Measurements from ENCODE around the gene SHD.

The SHD gene

DNA sequence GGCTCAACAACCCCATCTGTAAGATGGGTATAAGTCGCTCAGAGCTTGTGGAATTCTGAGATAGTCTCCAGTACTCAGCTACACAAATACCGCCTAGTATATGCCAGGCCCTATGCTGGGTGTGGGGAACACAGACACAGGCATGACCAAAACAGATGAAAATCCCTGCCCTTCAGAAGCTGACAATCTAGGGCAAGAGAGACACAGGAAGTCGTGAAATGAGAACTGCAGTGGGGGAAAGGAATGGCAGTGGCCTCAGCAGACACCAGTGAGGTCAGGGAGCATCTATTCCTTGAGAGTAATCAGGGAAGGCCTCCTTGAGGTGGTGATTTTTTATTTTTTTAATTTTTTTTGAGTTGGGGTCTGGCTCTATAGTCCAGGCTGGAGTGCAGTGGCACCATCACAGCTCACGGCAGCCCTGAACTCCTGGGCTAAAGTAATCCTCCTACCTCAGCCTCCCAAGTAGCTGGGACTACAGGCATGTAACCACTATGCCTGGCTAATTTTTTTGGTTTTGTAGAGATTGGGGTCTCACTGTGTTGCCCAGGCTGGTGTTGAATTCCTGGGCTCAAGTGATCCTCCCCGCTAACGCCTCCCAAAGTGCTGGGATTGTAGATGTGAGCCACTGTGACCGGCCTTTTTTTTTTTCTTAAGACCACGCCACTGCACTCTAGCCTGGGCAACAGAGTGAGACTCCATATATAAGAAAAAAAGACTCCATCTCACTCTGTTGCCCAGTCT, 19.9 kb downstream of the SHD start:
- DNase-seq = no peak

DNA sequence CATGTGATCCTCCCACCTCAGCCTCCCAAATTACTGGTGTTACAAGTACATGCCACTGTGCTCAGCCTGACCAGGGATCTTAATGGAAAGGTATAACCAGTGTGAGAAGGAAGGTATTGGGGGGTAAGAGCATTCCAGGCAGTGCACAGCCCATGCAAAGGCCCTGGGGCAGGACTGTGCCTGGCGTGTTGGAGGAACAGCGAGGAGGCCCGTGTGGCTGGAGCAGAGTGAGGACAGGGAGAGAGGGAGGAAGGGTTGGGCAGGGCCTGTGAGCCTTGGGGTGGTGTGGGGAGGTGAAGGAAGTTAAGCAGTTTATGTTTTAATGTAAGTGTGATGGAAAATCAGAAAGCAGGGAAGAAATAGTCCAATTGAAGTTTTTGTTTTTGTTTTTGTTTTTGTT, 21.5 kb downstream of the SHD start:
- DNase-seq = no peak

GRCh38 chr19:4301590-4302242, 22.6 kb downstream of the SHD start:
- no peak for DNase-seq

GRCh38 chr19:4302243-4302640, 23.2 kb downstream of the SHD start, which contains the start of gene TMIGD2:
Gene TMIGD2, minus strand, starts transcription at chr19:4302389. Its CDS starts 4 bp downstream, at chr19:4302385.
- DNase-seq = no peak

- no peak for DNase-seq
These were observed 24.9 kb downstream of the SHD start for GRCh38 chr19:4303819-4304537.

DNA sequence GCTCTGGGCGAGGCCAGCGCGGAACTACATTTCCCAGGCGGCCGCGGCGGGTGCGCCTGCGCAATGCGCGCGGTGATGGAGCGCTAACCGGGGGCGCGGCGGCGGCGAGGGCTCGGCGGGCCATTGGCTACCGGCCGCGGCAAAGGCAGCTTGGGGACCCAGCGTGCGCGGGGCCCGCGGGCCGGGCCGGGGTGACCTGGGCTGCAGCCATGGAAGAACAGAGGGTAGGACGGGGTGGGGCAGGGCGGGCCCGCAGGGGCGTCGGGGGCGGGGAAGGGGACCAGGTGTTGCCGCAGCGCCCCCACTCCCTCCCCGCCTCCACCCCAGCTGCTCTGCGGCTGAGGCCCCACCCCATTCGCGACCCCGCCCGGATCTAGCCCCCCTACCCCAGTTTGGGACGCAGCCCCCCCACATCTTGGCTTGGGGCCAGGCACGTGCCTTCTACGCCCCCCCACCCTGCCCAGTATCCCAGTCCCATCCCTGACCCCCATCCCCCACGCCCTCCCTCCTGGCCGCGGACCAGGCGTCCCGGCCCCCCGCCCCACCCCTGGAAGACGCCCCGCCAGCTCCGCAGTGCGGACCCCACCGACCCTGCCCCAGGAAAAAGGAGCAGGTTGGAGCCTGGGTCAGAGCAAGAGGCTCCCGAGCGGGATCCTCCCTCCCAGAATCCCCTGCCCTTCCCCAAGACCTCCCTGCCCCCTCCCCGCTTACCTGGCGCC, 25.6 kb downstream of the SHD start, which contains the start of gene FSD1:
Gene FSD1 (plus strand): TSS at position 61 of the 719 bp plus-strand sequence. CDS start 149 bp downstream, at position 210.
- peak; percentile 54 for DNase-seq

DNA sequence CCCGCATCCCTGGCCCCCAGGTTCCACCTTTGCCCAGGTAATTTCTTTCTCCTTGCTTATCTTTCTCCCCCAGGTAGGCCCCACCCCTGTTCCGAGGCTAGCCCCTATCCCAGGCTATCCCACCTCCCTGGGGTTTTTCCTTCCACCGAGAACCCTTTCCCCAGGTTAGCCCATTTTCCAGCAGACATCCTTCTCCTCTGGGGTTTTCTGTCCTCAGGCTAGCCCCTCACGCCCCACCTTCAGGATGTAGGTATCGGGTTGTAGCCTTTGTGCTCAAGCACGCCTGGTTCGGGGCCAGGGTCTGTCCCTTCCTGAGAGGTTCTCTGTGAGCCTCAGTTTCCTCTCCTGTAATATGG, 26.2 kb downstream of the SHD start:
- DNase-seq = no peak

GRCh38 chr19:4305659-4306058, 26.6 kb downstream of the SHD start:
- DNase-seq = no peak

- DNase-seq = no peak
These were observed 31.4 kb downstream of the SHD start for GRCh38 chr19:4310247-4311121.

DNA sequence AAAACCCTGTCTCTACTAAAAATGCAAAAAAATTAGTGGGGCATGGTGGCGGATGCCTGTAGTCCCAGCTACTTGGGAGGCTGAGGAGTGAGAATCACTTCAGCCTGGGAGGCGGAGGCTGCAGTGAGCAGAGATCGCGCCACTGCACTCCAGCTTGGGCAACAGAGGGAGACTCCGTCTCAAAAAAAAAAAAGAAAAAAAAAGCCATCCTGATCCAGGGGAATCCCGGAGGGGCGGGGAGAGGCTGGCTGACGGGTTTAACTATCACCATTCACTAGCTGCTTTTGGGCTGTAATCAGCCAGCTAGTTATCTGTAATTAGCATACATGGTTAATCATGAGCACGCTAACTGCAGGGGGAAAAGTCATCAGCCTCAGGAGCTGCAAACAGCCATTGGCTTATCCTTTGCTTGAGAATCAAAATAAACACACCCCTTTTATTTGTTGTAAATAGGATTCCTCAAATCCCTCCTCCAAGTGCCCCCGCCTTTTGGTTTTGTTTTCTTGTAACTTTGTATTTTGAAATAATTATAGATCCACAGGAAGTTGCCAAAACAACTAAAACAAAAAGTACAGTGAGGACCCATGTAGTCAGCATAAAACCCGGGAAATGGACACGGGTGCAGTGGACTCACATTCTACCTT, 34.9 kb downstream of the SHD start:
- no peak for DNase-seq

DNA sequence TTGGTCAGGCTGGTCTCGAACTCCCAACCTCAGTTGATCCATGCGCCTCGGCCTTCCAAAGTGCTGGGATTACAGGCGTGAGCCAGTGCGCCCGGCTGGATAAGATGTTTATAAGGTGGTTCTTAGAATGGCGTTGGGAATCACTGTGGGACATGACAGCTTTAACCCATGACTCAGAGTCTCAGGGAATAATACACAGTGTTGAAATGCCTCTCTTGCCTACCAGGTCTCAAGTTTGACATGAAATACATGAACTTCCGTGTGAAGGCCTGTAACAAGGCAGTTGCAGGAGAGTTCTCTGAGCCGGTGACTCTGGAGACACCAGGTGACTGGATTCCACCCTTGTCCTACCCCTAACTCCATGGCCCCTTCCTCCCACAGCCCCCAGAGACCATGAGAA, 37.9 kb downstream of the SHD start:
- no peak for DNase-seq

DNA sequence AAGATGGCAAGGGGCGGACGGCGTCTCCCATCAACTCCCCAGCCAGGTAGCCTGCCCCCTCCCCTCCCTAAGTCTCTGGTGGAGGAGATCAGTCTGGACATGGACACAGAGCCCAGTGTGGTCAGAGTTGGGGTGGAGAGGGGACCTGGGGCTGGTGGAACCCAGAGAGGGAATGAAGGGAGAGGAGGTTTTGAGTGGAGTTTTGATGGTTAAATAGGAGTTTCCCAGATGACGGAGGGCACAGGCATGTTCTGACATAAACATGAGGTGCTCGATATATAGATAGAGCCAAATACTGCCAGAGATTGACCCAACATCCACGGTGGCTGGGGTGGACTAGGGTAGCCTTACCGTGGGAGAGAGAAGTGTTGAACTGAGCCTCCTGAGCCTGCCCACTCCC, 39.4 kb downstream of the SHD start:
- no peak for DNase-seq

DNA sequence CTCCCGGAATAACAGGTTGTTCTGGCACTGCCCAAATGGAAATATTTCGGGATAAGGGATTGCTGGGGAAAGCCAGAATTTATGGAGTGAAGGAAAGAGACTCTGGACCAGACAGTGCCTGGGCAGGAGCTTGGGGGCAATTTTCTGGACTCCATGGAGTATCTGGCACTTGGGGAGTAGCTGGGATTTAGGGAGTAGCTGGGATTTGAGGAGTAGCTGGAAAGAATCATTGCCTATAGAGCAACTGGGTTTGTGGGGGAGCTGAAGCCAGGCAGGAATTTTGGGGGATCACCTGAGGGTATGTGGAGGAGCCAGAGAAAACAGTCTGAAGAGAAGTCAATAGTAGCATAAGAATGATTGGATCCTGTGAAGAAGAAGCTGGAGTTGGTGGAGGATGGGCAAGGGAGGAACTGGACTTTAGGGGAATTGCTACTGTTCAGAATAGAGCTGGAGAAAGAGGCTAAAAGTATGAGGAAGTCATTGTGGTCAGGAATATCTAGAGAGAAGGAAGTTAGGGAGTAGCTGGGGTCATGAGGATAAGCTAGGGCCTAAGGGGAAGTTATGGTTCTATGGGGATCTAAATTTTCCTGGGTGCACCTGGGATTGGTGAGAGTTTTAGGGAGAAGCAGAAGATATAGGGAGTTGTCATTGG, 40.1 kb downstream of the SHD start:
- DNase-seq = no peak

- no peak for DNase-seq
These were observed 41.4 kb downstream of the SHD start for GRCh38 chr19:4320419-4320818.

GRCh38 chr19:4322942-4323665, 44.0 kb downstream of the SHD start:
- DNase-seq = no peak

DNA sequence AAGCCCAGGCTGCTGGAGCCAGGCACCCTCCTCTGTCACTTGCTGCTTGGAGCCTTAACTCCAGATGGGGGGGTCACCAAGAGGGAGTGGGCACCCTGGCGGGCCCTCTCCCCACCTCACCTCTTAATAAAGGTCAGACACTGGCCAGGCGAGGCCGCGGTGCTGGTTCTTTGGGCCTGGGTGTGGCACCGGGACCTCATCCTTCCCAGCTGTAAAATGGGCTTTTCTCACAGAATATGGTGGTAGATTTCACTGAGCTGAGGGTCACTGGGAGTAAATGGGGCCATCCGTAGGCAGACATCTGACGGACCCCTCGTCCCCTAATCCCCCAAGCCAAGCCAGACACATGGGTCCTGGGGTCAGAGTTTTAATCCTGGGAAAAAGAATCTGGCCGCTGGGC, 44.6 kb downstream of the SHD start:
- DNase-seq = no peak

DNA sequence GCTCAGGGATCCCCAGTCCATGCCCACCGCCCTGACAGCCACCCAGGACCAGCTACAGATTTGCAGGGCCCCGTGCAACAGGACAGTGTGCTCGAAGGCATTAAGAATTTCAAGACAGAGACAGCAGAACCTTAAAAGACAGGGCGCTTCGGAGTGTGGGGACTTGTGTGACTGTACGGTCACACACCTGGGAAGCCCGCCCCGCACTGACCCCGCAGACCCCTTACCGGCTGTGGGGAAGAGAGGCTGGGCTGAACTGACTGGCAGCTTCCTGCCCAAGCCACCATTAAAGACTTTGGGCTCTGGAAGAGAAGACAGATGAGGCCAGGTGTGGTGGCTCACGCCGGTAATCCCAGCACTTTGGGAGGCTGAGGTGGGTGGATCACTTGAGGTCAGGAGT, 45.2 kb downstream of the SHD start:
- DNase-seq = no peak

GRCh38 chr19:4326215-4326836, 47.3 kb downstream of the SHD start:
- no peak for DNase-seq

DNA sequence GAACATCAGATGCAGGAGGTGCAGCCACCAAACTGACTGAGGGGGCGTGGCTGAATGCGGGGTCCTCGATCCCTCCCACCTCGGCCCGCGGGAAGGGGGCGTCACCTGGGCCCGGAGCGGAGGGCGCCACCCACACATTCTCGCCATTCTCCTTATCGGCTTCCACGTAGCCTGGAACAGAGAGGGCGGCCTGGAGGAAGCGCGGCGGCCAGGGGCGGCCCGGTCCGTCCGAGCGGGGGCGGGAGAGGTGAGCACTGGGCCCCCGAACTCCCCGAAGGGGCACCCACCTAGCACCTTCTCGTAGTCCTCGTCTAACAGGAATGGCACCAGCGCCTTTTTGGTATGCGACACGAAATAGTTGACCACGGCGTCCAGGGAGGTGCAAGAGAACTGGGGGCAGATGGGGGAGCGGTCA, 47.8 kb downstream of the SHD start:
- no peak for DNase-seq

Data from activated CD4-positive, alpha-beta T cell treated with anti-CD3 and anti-CD28 coated beads for 1 hour (primary cell).